ENCODE results near the gene NDUFA8.
"Not testable (repeated sequence)": the region's sequence is repeated elsewhere in the genome, so short reads cannot be mapped to it uniquely, and the experiment has no call there.

The NDUFA8 gene

GRCh38 chr9:122121391-122121790 is 38.2 kb downstream of the NDUFA8 start:
- TF ChIP-seq CTCF (IDR thresholded peaks at IDR 0.05; ENCODE audit: control insufficient read depth, insufficient read depth, low read depth, low read length, missing control alignments) = no peak
- H3K4me3 ChIP-seq (ENCODE audit: control insufficient read depth, low read depth, low read length) = no peak overlapping the region
- no peak for DNase-seq (ENCODE audit: low read depth)

GRCh38 chr9:122120316-122121071 is 39.1 kb downstream of the NDUFA8 start:
- TF ChIP-seq CTCF (IDR thresholded peaks at IDR 0.05; ENCODE audit: control insufficient read depth, insufficient read depth, low read depth, low read length, missing control alignments) = no peak
- DNase-seq (ENCODE audit: low read depth) = no peak
- H3K4me3 ChIP-seq (ENCODE audit: control insufficient read depth, low read depth, low read length) = no peak overlapping the region

- TF ChIP-seq CTCF (IDR thresholded peaks at IDR 0.05; ENCODE audit: control insufficient read depth, insufficient read depth, low read depth, low read length, missing control alignments) = no peak
- no peak for DNase-seq (ENCODE audit: low read depth)
- H3K4me3 ChIP-seq (ENCODE audit: control insufficient read depth, low read depth, low read length) = no peak overlapping the region
Measured at GRCh38 chr9:122119721-122120120, 39.9 kb downstream of the NDUFA8 start.

GRCh38 chr9:122119166-122119521 is 40.4 kb downstream of the NDUFA8 start:
- no peak for TF ChIP-seq CTCF (IDR thresholded peaks at IDR 0.05; ENCODE audit: control insufficient read depth, insufficient read depth, low read depth, low read length, missing control alignments)
- H3K4me3 ChIP-seq (ENCODE audit: control insufficient read depth, low read depth, low read length) = no peak overlapping the region
- DNase-seq (ENCODE audit: low read depth) = no peak

- no peak overlapping the region for H3K4me3 ChIP-seq (ENCODE audit: control insufficient read depth, low read depth, low read length)
- DNase-seq (ENCODE audit: low read depth) = no peak
- TF ChIP-seq CTCF (IDR thresholded peaks at IDR 0.05; ENCODE audit: control insufficient read depth, insufficient read depth, low read depth, low read length, missing control alignments) = no peak
Measured at GRCh38 chr9:122118343-122119165, 41.0 kb downstream of the NDUFA8 start.

GRCh38 chr9:122117241-122117640 is 42.3 kb downstream of the NDUFA8 start:
- not testable (repeated sequence) for H3K4me3 ChIP-seq (ENCODE audit: control insufficient read depth, low read depth, low read length); DNase-seq (ENCODE audit: low read depth)

Measured in AG09309 (cell line).